GM23248 (cell line): Measurements from ENCODE around the gene RBP5. TPM values are rescaled to one million over a fixed set of nuclear protein-coding genes. Genes with fewer than 3 reads are reported as not detected.
A peak's percentile ranks its signal among the peaks of the same experiment; 100 is the strongest.

Experiments used
- DNase-seq: peaks from one replicate; pipeline ENCODE4 v3.0.0-alpha.2; 2015
- H2AFZ ChIP-seq: fragments of 200-600 bp; sonication (generic); 2 replicates; pipeline ENCODE4 v1.6.1; 2016; ENCODE audit warnings: antibody characterized with exemption
- H3F3A ChIP-seq: fragments of 200-600 bp; sonication (generic); 2 replicates; pipeline ENCODE4 v1.6.1; 2016; ENCODE audit warnings: mild to moderate bottlenecking, antibody characterized with exemption, mixed run types; ENCODE audit not compliant: insufficient read depth
- H3K27ac ChIP-seq: fragments of 200-600 bp; sonication (generic); 2 replicates; pipeline ENCODE4 v1.5.1; 2016; ENCODE audit warnings: mild to moderate bottlenecking
- H3K27me3 ChIP-seq: fragments of 200-600 bp; sonication (generic); replicated peaks from 2 replicates; pipeline ENCODE4 v1.6.1; 2016; ENCODE audit warnings: mild to moderate bottlenecking; ENCODE audit not compliant: insufficient read depth
- H3K36me3 ChIP-seq: fragments of 200-600 bp; sonication (generic); 2 replicates; pipeline ENCODE4 v1.6.1; 2016; ENCODE audit warnings: low read depth, mild to moderate bottlenecking
- H3K4me1 ChIP-seq: fragments of 200-600 bp; sonication (generic); 2 replicates; pipeline ENCODE4 v1.6.1; 2016; ENCODE audit warnings: mild to moderate bottlenecking; ENCODE audit not compliant: insufficient read depth
- H3K4me2 ChIP-seq: fragments of 200-600 bp; sonication (generic); one replicate; pipeline ENCODE4 v1.6.1; 2016; ENCODE audit warnings: mild to moderate bottlenecking; ENCODE audit not compliant: unreplicated experiment
- H3K4me3 ChIP-seq: fragments of 200-600 bp; sonication (generic); 2 replicates; pipeline ENCODE4 v1.5.1; 2016; ENCODE audit warnings: mild to moderate bottlenecking
- H3K79me2 ChIP-seq: fragments of 200-600 bp; sonication (generic); 2 replicates; pipeline ENCODE4 v1.6.1; 2016; ENCODE audit warnings: mild to moderate bottlenecking; ENCODE audit not compliant: insufficient read depth
- H3K9ac ChIP-seq: fragments of 200-600 bp; sonication (generic); 2 replicates; pipeline ENCODE4 v1.6.1; 2016; ENCODE audit warnings: mild to moderate bottlenecking
- H3K9me2 ChIP-seq: fragments of 200-600 bp; sonication (generic); 2 replicates; pipeline ENCODE4 v1.6.1; 2016; ENCODE audit warnings: mixed run types, mild to moderate bottlenecking, moderate library complexity; ENCODE audit not compliant: insufficient read depth
- H3K9me3 ChIP-seq: fragments of 200-600 bp; sonication (generic); one replicate; pipeline ENCODE4 v1.6.1; 2017; ENCODE audit warnings: low read depth
- H4K20me1 ChIP-seq: fragments of 200-600 bp; sonication (generic); 2 replicates; pipeline ENCODE4 v1.6.0; 2016; ENCODE audit not compliant: insufficient read depth
- EZH2 ChIP-seq: fragments of 200-600 bp; sonication (generic); IDR thresholded peaks from 2 replicates; pipeline ENCODE4 v1.6.1; 2018; ENCODE audit warnings: antibody characterized with exemption, mild to moderate bottlenecking; ENCODE audit not compliant: insufficient read depth, poor library complexity, severe bottlenecking
- EZH2phosphoT487 ChIP-seq: fragments of 200-600 bp; sonication (generic); IDR thresholded peaks from 2 replicates; pipeline ENCODE4 v1.6.1; 2018; ENCODE audit warnings: antibody characterized with exemption, moderate library complexity, mild to moderate bottlenecking, low read depth; ENCODE audit not compliant: insufficient read depth
- WGBS, 2 experiments: methylation state at CpG; one replicate each; pipeline ENCODE4 v1.1.6; 2015 to 2017; ENCODE audit warnings: low lambda C conversion rate in 2 of 2, low coverage in 1 of 2; ENCODE audit errors: missing lambda C conversion rate in 2 of 2; 5-methylcytosine and 5-hydroxymethylcytosine counted together
- in situ Hi-C: fragments of 300-500 bp; cut with MboI; formaldehyde crosslinking; loops from 2 replicates; pipeline ENCODE4 v1.15.0; 2020
- polyA plus RNA-seq: library from polyadenylated mRNA; unstranded; fragments of >200 nt; fragmentation: Nextera tagmentation; extraction: Ambion mirVana; gene quantifications from 2 replicates; pipeline ENCODE4 v1.2.1, GENCODE V29; 2016
- total RNA-seq: library from RNA; depleted of rRNA; stranded (reverse); fragments of >200 nt; shearing (Covaris generic); gene quantifications from 2 replicates; pipeline ENCODE4 v1.2.3, GENCODE V29; 2014

Gene RBP5
- total and polyA plus RNA-seq, 2 experiments from 2014 or later = 0.38 TPM; not detected in 1

DNA sequence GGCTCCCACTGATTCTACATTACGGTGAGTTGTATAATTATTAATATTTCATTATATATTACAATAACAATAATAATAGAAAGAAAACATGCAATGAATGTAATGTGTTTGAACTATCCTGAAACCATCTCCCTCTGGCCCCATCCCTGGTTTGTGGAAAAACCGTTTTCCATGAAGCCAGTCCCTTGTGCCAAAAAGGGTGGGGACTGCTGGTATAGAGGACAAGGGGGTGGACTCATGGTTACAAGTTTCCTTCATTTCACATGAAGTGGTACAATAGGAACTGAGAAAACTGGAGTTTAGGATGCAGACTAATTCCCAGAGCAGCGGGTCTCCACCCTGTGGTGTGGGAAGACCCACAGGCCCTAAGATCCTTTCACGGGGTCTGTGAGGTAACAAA is 16.6 kb downstream of the RBP5 start:
- no peak for DNase-seq
- in situ Hi-C loops = loop anchor here (10.0 kb wide), 1 partner anchor 167 kb away; the partner anchor contains the start of genes C12orf57 and RNU7-1
- H3K4me3 ChIP-seq = no peak overlapping the region
- no peaks in the 10 kb centered on the region for H3F3A ChIP-seq
- H4K20me1 ChIP-seq = no peaks in the 10 kb centered on the region
- H3K9me3 ChIP-seq = no peaks in the 10 kb centered on the region
- no peak overlapping the region for H3K9ac ChIP-seq
- no peaks in the 10 kb centered on the region for H3K9me2 ChIP-seq
- peaks cover 6% of the 10 kb centered on the region for H3K4me1 ChIP-seq
- H2AFZ ChIP-seq = no peak overlapping the region
- H3K27ac ChIP-seq = no peak overlapping the region
- H3K36me3 ChIP-seq = no peaks in the 10 kb centered on the region; the same call in 1 of the 2 replicates
- peaks cover 20% of the 10 kb centered on the region for H3K79me2 ChIP-seq
- TF ChIP-seq EZH2 = no peak
- no peak for TF ChIP-seq EZH2phosphoT487
- H3K4me2 ChIP-seq = no peak overlapping the region
- H3K27me3 ChIP-seq = no peaks in the 10 kb centered on the region
- 79 to 80% methylated on average over 4 of the region's 4 CpGs for WGBS, 2 experiments

DNA sequence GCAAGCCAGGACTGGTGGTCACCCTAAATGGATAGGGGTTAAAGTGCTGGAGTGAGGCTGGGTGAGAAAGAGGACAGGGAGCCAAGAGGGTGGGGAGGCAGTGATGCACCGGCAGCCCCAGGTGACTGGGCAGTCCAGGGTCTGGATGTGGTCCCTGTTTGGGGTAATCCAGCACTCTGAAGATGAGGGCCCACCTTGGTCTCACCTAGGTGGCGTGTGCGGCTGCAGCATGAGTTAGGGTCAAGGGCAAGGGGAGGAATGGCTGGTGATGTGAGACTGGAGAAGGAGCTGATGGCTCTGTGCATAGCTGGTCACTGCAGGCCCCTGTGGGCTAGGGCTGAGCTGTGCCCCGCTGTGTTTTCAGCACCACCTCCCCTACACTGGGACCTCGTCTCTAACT is 18.0 kb downstream of the RBP5 start:
- Histone ChIP-seq H3K27ac (no peak overlapping the region), H3K4me3 (no peak overlapping the region), H3K4me1 (peaks cover 11% of the 10 kb centered on the region), H3K9ac (no peak overlapping the region), H4K20me1 (no peaks in the 10 kb centered on the region), H3K4me2 (no peak overlapping the region), H3K79me2 (peaks cover 34% of the 10 kb centered on the region), H3K27me3 (no peaks in the 10 kb centered on the region), H3K9me2 (no peaks in the 10 kb centered on the region), H3F3A (no peaks in the 10 kb centered on the region), H3K36me3 (no peaks in the 10 kb centered on the region; the same call in 1 of the 2 replicates), H3K9me3 (no peaks in the 10 kb centered on the region), H2AFZ (no peak overlapping the region)
- TF ChIP-seq EZH2 (no peak), EZH2phosphoT487 (no peak)
- no peak for DNase-seq
- in situ Hi-C loops = loop anchor here (10.0 kb wide), 1 partner anchor 166 kb away; the partner anchor contains the start of genes C12orf57 and RNU7-1
- 80 to 84% methylated on average over 5 of the region's 5 CpGs for WGBS, 2 experiments

DNA sequence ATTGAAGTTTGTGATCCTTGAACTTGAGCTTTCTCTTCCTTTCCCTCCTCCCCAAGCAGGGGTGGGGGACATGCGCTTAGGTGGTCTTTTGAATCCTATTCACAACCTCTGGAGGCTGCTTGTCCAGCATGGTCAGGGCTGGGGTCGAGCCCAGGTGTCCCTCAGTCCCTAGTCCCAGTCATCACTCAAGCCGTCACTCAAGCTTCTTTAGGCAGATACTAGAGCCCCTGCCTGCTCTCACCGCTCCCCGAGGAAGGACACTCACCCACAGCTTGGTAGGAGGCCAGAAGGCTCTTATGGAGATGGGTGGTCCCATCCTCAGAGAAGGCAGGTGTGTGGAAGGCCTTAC is 19.1 kb downstream of the RBP5 start:
- peak overlapping the region; percentile 99 for H3K4me3 ChIP-seq
- no peaks in the 10 kb centered on the region for H3K27me3 ChIP-seq
- no peaks in the 10 kb centered on the region for H3F3A ChIP-seq
- no peak for DNase-seq
- H3K9me2 ChIP-seq = no peaks in the 10 kb centered on the region
- no peak for TF ChIP-seq EZH2
- no peak overlapping the region for H3K27ac ChIP-seq
- no peaks in the 10 kb centered on the region; the same call in 1 of the 2 replicates for H3K36me3 ChIP-seq
- in situ Hi-C loops = no loop called here
- peaks cover 45% of the 10 kb centered on the region for H3K79me2 ChIP-seq
- H3K9me3 ChIP-seq = no peaks in the 10 kb centered on the region
- peaks cover 11% of the 10 kb centered on the region for H3K4me1 ChIP-seq
- peak overlapping the region; percentile 99 for H3K9ac ChIP-seq
- peak overlapping the region; percentile 97 for H3K4me2 ChIP-seq
- no peaks in the 10 kb centered on the region for H4K20me1 ChIP-seq
- 0 out of 2 replicates have a peak overlapping the region, but pooled peaks have one; percentile 30 for H2AFZ ChIP-seq
- 38 to 46% methylated on average over 5 of the region's 5 CpGs for WGBS, 2 experiments

DNA sequence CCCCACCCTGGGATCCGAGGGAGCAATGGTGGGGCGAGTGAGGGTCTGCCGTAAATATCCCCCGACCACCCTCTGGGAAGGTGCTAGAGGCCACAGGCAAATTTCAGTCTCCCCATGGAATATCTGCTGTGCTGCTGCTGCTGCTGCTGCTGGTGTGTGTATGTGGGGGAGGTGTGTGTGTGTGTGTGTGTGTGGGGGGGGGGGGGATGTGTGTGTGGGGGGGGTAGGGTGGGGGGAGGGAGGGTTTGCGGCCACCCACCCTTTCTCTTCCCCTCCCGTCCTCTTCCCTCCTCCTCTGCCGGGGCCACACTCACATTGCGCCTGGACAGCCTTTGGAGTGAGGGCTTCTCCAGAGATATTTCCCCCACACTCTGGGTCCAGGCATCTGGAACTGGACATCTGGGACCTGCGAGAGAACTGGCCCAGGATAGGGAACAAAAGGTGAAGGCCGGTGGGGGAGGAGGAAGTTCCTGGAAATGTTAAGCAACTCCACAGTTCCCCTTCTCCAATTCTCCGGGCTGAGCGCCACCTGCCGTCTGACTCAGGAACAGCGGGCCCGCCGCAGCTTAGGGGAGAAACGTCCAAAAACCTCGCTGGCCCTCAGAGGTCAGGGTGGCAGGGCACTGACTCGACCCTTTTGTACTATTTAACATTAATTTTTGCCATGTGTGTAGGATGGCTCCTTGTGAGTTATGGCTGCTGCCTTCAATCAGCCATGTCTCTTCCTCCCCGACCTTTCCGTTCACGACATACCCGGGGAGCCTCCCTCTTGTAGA is 19.7 kb downstream of the RBP5 start, which contains the start of gene C1RL:
Gene C1RL (minus strand): TSS at position 419 of the 776 bp plus-strand sequence. CDS start 34 bp downstream, at position 385.
- Histone ChIP-seq H3F3A (no peaks in the 10 kb centered on the region), H3K36me3 (no peaks in the 10 kb centered on the region; the same call in 1 of the 2 replicates)
- WGBS, 2 experiments = 9 to 10% methylated on average over 22 to 23 of the region's 23 CpGs

More for the DNA sequence above, 19.7 kb downstream of the RBP5 start, which contains the start of gene C1RL:
- in situ Hi-C loops = no loop called here
- H3K4me2 ChIP-seq = peak within 1 kb of the TSS; percentile 97
- no peak for TF ChIP-seq EZH2phosphoT487
- TF ChIP-seq EZH2 = no peak
- H3K27ac ChIP-seq = peak within 1 kb of the TSS; percentile 96
- H3K9ac ChIP-seq = peak within 1 kb of the TSS; percentile 99
- H2AFZ ChIP-seq = peak within 1 kb of the TSS; percentile 82
- H3K9me3 ChIP-seq = no peaks in the 10 kb centered on the region
- peak; percentile 87 for DNase-seq
- H4K20me1 ChIP-seq = no peaks in the 10 kb centered on the region
- H3K4me1 ChIP-seq = peaks cover 11% of the 10 kb centered on the region
- peak within 1 kb of the TSS; percentile 99 for H3K4me3 ChIP-seq
- no peaks in the 10 kb centered on the region for H3K27me3 ChIP-seq
- peaks cover 48% of the 10 kb centered on the region for H3K79me2 ChIP-seq
- H3K9me2 ChIP-seq = no peaks in the 10 kb centered on the region
